ENCODE data around the gene PLEKHA6.

PLEKHA6 gene

GRCh38 chr1:204264805-204265204 lies 94.9 kb downstream of the PLEKHA6 start:
- H3K4me3 ChIP-seq (ENCODE audit: low read depth, low read length): no peak overlapping the region

GRCh38 chr1:204263254-204263910 lies 96.3 kb downstream of the PLEKHA6 start:
- no peak overlapping the region for H3K4me3 ChIP-seq (ENCODE audit: low read depth, low read length)

GRCh38 chr1:204262506-204263253 lies 97.0 kb downstream of the PLEKHA6 start:
- no peak overlapping the region for H3K4me3 ChIP-seq (ENCODE audit: low read depth, low read length)

GRCh38 chr1:204261746-204262505 lies 97.8 kb downstream of the PLEKHA6 start:
- no peak overlapping the region for H3K4me3 ChIP-seq (ENCODE audit: low read depth, low read length)

- H3K4me3 ChIP-seq (ENCODE audit: low read depth, low read length): no peak overlapping the region
These were observed 98.5 kb downstream of the PLEKHA6 start for GRCh38 chr1:204261266-204261665.

GRCh38 chr1:204260601-204261197 lies 99.0 kb downstream of the PLEKHA6 start:
- H3K4me3 ChIP-seq (ENCODE audit: low read depth, low read length): no peak overlapping the region

GRCh38 chr1:204259782-204260181 lies 99.9 kb downstream of the PLEKHA6 start:
- H3K4me3 ChIP-seq (ENCODE audit: low read depth, low read length): no peak overlapping the region

- no peak overlapping the region for H3K4me3 ChIP-seq (ENCODE audit: low read depth, low read length)
These were observed 100.5 kb downstream of the PLEKHA6 start for GRCh38 chr1:204259196-204259595.

GRCh38 chr1:204258213-204259115 lies 101.3 kb downstream of the PLEKHA6 start:
- no peak overlapping the region for H3K4me3 ChIP-seq (ENCODE audit: low read depth, low read length)

GRCh38 chr1:204257446-204257845 lies 102.3 kb downstream of the PLEKHA6 start:
- H3K4me3 ChIP-seq (ENCODE audit: low read depth, low read length): no peak overlapping the region

GRCh38 chr1:204256531-204256930 lies 103.2 kb downstream of the PLEKHA6 start:
- no peak overlapping the region for H3K4me3 ChIP-seq (ENCODE audit: low read depth, low read length)

- no peak overlapping the region for H3K4me3 ChIP-seq (ENCODE audit: low read depth, low read length)
These were observed 103.8 kb downstream of the PLEKHA6 start for GRCh38 chr1:204255966-204256365.

- H3K4me3 ChIP-seq (ENCODE audit: low read depth, low read length): no peak overlapping the region
These were observed 104.5 kb downstream of the PLEKHA6 start for GRCh38 chr1:204255225-204255624.

- no peak overlapping the region for H3K4me3 ChIP-seq (ENCODE audit: low read depth, low read length)
These were observed 105.6 kb downstream of the PLEKHA6 start for GRCh38 chr1:204254031-204254661.

- no peak overlapping the region for H3K4me3 ChIP-seq (ENCODE audit: low read depth, low read length)
These were observed 107.6 kb downstream of the PLEKHA6 start for GRCh38 chr1:204251926-204252689.

- no peak overlapping the region for H3K4me3 ChIP-seq (ENCODE audit: low read depth, low read length)
These were observed 108.4 kb downstream of the PLEKHA6 start for GRCh38 chr1:204251286-204251685.

- H3K4me3 ChIP-seq (ENCODE audit: low read depth, low read length): no peak overlapping the region
These were observed 109.2 kb downstream of the PLEKHA6 start for GRCh38 chr1:204250428-204251030.

GRCh38 chr1:204249736-204250427 lies 109.8 kb downstream of the PLEKHA6 start:
- no peak overlapping the region for H3K4me3 ChIP-seq (ENCODE audit: low read depth, low read length)
